Upper lobe of left lung (tissue), 6 donors: ENCODE measurements around the gene ENOX1. TPM values are rescaled to one million over a fixed set of nuclear protein-coding genes. Genes with fewer than 3 reads are reported as not detected.

ENCODE experiments used
- ATAC-seq, 2 donors: fragments of 200-7000 bp; cut with Tn5 transposase; one replicate each; pipeline ENCODE4 v1.9.1; 2022; ENCODE audit warnings: mild to moderate bottlenecking in 2 of 2, moderate library complexity in 2 of 2; ENCODE audit not compliant: low FRiP score in 2 of 2
- DNase-seq, 2 donors: peaks; one replicate each; pipeline ENCODE4 v3.0.0-alpha.2; 2019 to 2020
- H3K27ac ChIP-seq, 4 donors: fragments of 200-600 bp; sonication (generic); one replicate each; pipeline ENCODE4 v1.5.1; 2016 to 2019
- H3K27me3 ChIP-seq, 4 donors: fragments of 200-600 bp; sonication (generic); one replicate each; pipeline ENCODE4 v1.5.1; 2017 to 2019
- H3K36me3 ChIP-seq, 4 donors: fragments of 200-600 bp; sonication (generic); one replicate each; pipeline ENCODE4 v1.5.1; 2016 to 2019
- H3K4me1 ChIP-seq, 4 donors: fragments of 200-600 bp; sonication (generic); one replicate each; pipeline ENCODE4 v1.5.1; 2018 to 2019
- H3K4me3 ChIP-seq, 4 donors: fragments of 200-600 bp; sonication (generic); one replicate each; pipeline ENCODE4 v1.5.1; 2017 to 2019; ENCODE audit warnings: mild to moderate bottlenecking in 2 of 4, moderate library complexity in 1 of 4
- H3K9me3 ChIP-seq, 4 donors: fragments of 200-600 bp; sonication (generic); one replicate each; pipeline ENCODE4 v1.5.1; 2018 to 2019
- EP300 ChIP-seq, 4 donors: sonication (generic); formaldehyde crosslinking; IDR thresholded peaks; one replicate each; pipeline ENCODE4 v1.5.1; 2017; ENCODE audit warnings: antibody characterized with exemption in 4 of 4, control low read depth in 2 of 4
- POLR2A ChIP-seq, 4 donors: fragments of 450-650 bp; IDR thresholded peaks; one replicate each; pipeline ENCODE4 v1.5.1; 2016 to 2017; ENCODE audit warnings: antibody characterized with exemption in 4 of 4, mild to moderate bottlenecking in 2 of 4
- POLR2AphosphoS5 ChIP-seq, 2 donors: sonication (generic); formaldehyde crosslinking; IDR thresholded peaks; one replicate each; pipeline ENCODE4 v1.5.1; 2017; ENCODE audit warnings: antibody characterized with exemption in 2 of 2
- WGBS, 2 donors: methylation state at CpG; one replicate each; pipeline ENCODE4 v1.1.5; 2017 to 2018; 5-methylcytosine and 5-hydroxymethylcytosine counted together
- total RNA-seq, 6 donors: library from RNA; depleted of rRNA in 4 of 6; stranded (reverse); fragments of >200 nt in 4 of 6; gene quantifications; one replicate each; pipeline versions ENCODE4 v1.1.0 to v1.2.1, GENCODE V29; 2016 to 2021
- TF ChIP-seq, protein P1 (sequence below), 6 experiments: fragments of 450-650 bp in 4 of 6; fragments of 200-600 bp in 2 of 6; sonication (generic) in 2 of 6; IDR thresholded peaks; one replicate each; pipeline ENCODE4 v1.5.1; 2016 to 2019; ENCODE audit warnings: antibody characterized with exemption in 6 of 6
- donor health status: DM: no; HTN: no; CAD: no; lungs with moderate emphysema.
- donor health status: DM: no; HTN: yes; CAD: no; lungs with severe emphysema.

The ENOX1 gene
- total RNA-seq, 6 donors from 2014 or later: 0.20 to 1.0 (median 0.46) TPM; not detected in 2

- DNase-seq (no peak), ATAC-seq (no peak)
- Histone ChIP-seq H3K4me1 (no peaks in the 10 kb centered on the region), H3K27me3 (no peaks in the 10 kb centered on the region), H3K27ac (no peak overlapping the region), H3K9me3 (no peaks in the 10 kb centered on the region), H3K4me3 (no peak overlapping the region), H3K36me3 (no peaks in the 10 kb centered on the region)
- TF ChIP-seq POLR2AphosphoS5 (IDR thresholded peaks at IDR 0.05) (no peak), EP300 (IDR thresholded peaks at IDR 0.05) (no peak), POLR2A (IDR thresholded peaks at IDR 0.05) (no peak)
- TF ChIP-seq, protein P1, sequence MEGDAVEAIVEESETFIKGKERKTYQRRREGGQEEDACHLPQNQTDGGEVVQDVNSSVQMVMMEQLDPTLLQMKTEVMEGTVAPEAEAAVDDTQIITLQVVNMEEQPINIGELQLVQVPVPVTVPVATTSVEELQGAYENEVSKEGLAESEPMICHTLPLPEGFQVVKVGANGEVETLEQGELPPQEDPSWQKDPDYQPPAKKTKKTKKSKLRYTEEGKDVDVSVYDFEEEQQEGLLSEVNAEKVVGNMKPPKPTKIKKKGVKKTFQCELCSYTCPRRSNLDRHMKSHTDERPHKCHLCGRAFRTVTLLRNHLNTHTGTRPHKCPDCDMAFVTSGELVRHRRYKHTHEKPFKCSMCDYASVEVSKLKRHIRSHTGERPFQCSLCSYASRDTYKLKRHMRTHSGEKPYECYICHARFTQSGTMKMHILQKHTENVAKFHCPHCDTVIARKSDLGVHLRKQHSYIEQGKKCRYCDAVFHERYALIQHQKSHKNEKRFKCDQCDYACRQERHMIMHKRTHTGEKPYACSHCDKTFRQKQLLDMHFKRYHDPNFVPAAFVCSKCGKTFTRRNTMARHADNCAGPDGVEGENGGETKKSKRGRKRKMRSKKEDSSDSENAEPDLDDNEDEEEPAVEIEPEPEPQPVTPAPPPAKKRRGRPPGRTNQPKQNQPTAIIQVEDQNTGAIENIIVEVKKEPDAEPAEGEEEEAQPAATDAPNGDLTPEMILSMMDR (IDR thresholded peaks at IDR 0.05): no peak
- 78% methylated on average over 3 of the region's 3 CpGs for WGBS, 2 donors
Observed at GRCh38 chr13:43551897-43552456, 234.8 kb downstream of the ENOX1 start.

GRCh38 chr13:43546816-43547215, 240.0 kb downstream of the ENOX1 start:
- no peak for ATAC-seq

GRCh38 chr13:43546251-43546650, 240.5 kb downstream of the ENOX1 start:
- no peaks in the 10 kb centered on the region for H3K27me3 ChIP-seq
- WGBS, 2 donors: 51 to 52% methylated on average over 3 of the region's 3 CpGs
- H3K36me3 ChIP-seq: no peaks in the 10 kb centered on the region
- ATAC-seq (peak in 1 of 2 donors; percentile 27), DNase-seq (no peak)
- TF ChIP-seq EP300 (IDR thresholded peaks at IDR 0.05): no peak
- TF ChIP-seq, protein P1 (IDR thresholded peaks at IDR 0.05): no peak
- no peak overlapping the region for H3K27ac ChIP-seq
- no peaks in the 10 kb centered on the region for H3K9me3 ChIP-seq
- H3K4me3 ChIP-seq: no peak overlapping the region
- no peaks in the 10 kb centered on the region for H3K4me1 ChIP-seq

More at GRCh38 chr13:43546816-43547215, 240.0 kb downstream of the ENOX1 start:
- 85% methylated on average over 3 of the region's 3 CpGs for WGBS, 2 donors
- Histone ChIP-seq H3K27ac (no peak overlapping the region), H3K27me3 (no peaks in the 10 kb centered on the region), H3K36me3 (no peaks in the 10 kb centered on the region), H3K4me1 (no peaks in the 10 kb centered on the region), H3K9me3 (no peaks in the 10 kb centered on the region), H3K4me3 (no peak overlapping the region)
- TF ChIP-seq POLR2AphosphoS5 (IDR thresholded peaks at IDR 0.05) (no peak), POLR2A (IDR thresholded peaks at IDR 0.05) (no peak), EP300 (IDR thresholded peaks at IDR 0.05) (no peak)
- TF ChIP-seq, protein P1 (IDR thresholded peaks at IDR 0.05): no peak
- DNase-seq: no peak

- no peak for TF ChIP-seq POLR2AphosphoS5 (IDR thresholded peaks at IDR 0.05)
- TF ChIP-seq EP300 (IDR thresholded peaks at IDR 0.05): no peak
- TF ChIP-seq, protein P1 (IDR thresholded peaks at IDR 0.05): no peak
- TF ChIP-seq POLR2A (IDR thresholded peaks at IDR 0.05): no peak
- Histone ChIP-seq H3K36me3 (no peaks in the 10 kb centered on the region), H3K27me3 (no peaks in the 10 kb centered on the region), H3K4me1 (no peaks in the 10 kb centered on the region), H3K9me3 (no peaks in the 10 kb centered on the region), H3K27ac (no peak overlapping the region), H3K4me3 (no peak overlapping the region)
- 80 to 95% methylated on average over 3 to 4 of the region's 4 CpGs for WGBS, 2 donors
- ATAC-seq: peak in 1 of 2 donors; percentile 49
- DNase-seq: peak in 1 of 2 donors; percentile 3
Observed at GRCh38 chr13:43545317-43545874, 241.4 kb downstream of the ENOX1 start.

GRCh38 chr13:43544631-43545030, 242.1 kb downstream of the ENOX1 start:
- no peak for DNase-seq
- H3K27ac ChIP-seq: no peak overlapping the region
- no peaks in the 10 kb centered on the region for H3K27me3 ChIP-seq
- TF ChIP-seq, protein P1 (IDR thresholded peaks at IDR 0.05): no peak
- TF ChIP-seq EP300 (IDR thresholded peaks at IDR 0.05): no peak
- ATAC-seq: no peak
- WGBS, 2 donors: 82 to 85% methylated on average over 5 of the region's 5 CpGs
- H3K4me3 ChIP-seq: no peak overlapping the region
- no peaks in the 10 kb centered on the region for H3K9me3 ChIP-seq
- H3K36me3 ChIP-seq: no peaks in the 10 kb centered on the region
- no peaks in the 10 kb centered on the region for H3K4me1 ChIP-seq
